Lung (tissue), 12 donors: ENCODE results near the gene E2F4. TPM values are rescaled to one million over a fixed set of nuclear protein-coding genes. Genes with fewer than 3 reads are reported as not detected.
A peak's percentile ranks its signal among the peaks of the same experiment; 100 is the strongest.

ENCODE experiments used
- ATAC-seq: fragments of 200-7000 bp; cut with Tn5 transposase; one replicate; pipeline ENCODE4 v1.9.1; 2020; ENCODE audit warnings: moderate number of reproducible peaks; ENCODE audit not compliant: insufficient read depth, low FRiP score
- DNase-seq, 3 donors: peaks; one replicate each; pipeline ENCODE4 v3.0.0-alpha.2; 2013 to 2017
- H3K27ac ChIP-seq, 2 donors: one replicate each; pipeline ENCODE4 v1.5.1; 2013; ENCODE audit warnings: mild to moderate bottlenecking in 2 of 2, moderate library complexity in 2 of 2, control low read depth in 1 of 2, inconsistent platforms in 1 of 2, low read depth in 1 of 2, low read length in 1 of 2
- H3K27me3 ChIP-seq, 3 donors: one replicate each; pipeline ENCODE4 v1.5.1; 2013; ENCODE audit warnings: low read length in 2 of 3; ENCODE audit not compliant: control insufficient read depth in 3 of 3, insufficient read depth in 3 of 3
- H3K36me3 ChIP-seq, 4 donors: one replicate each; pipeline ENCODE4 v1.5.1; 2013; ENCODE audit warnings: low read length in 4 of 4, mild to moderate bottlenecking in 1 of 4, moderate library complexity in 1 of 4; ENCODE audit not compliant: control insufficient read depth in 4 of 4, insufficient read depth in 4 of 4
- H3K4me1 ChIP-seq, 5 donors: one replicate each; pipeline ENCODE4 v1.5.1; 2013; ENCODE audit warnings: low read length in 5 of 5, mild to moderate bottlenecking in 2 of 5, moderate library complexity in 1 of 5; ENCODE audit not compliant: control insufficient read depth in 5 of 5, insufficient read depth in 5 of 5
- H3K4me3 ChIP-seq: one replicate; pipeline ENCODE4 v1.5.1; 2013; ENCODE audit warnings: mild to moderate bottlenecking, control low read depth, moderate library complexity
- H3K9ac ChIP-seq, 2 donors: one replicate each; pipeline ENCODE4 v1.5.1; 2013; ENCODE audit warnings: low read length in 2 of 2, control low read depth in 1 of 2; ENCODE audit not compliant: insufficient read depth in 1 of 2
- H3K9me3 ChIP-seq, 4 donors: one replicate each; pipeline ENCODE4 v1.5.1; 2013; ENCODE audit warnings: low read length in 3 of 4, mild to moderate bottlenecking in 1 of 4, moderate library complexity in 1 of 4; ENCODE audit not compliant: control insufficient read depth in 4 of 4, insufficient read depth in 3 of 4
- WGBS, 2 donors: extraction: QIAGEN DNeasy Blood & Tissue Kit; methylation state at CpG; one replicate each; pipeline ENCODE4 v1.1.7; 2013; 5-methylcytosine and 5-hydroxymethylcytosine counted together
- polyA plus RNA-seq, 2 donors: library from polyadenylated mRNA; stranded (reverse); fragments of 200-250 nt; gene quantifications; one replicate each; pipeline ENCODE4 v1.2.1, GENCODE V29; 2013
- total RNA-seq, 2 donors: library from RNA; depleted of rRNA in 1 of 2; stranded (reverse); fragments of >200 nt in 1 of 2; gene quantifications; one replicate each; pipeline ENCODE4 v1.2.1, GENCODE V29; 2014 to 2021
- TF ChIP-seq, protein P1 (sequence below): IDR thresholded peaks from 2 replicates; pipeline ENCODE4 v1.5.1; 2012; ENCODE audit warnings: mild to moderate bottlenecking; ENCODE audit errors: control extremely low read depth, extremely low read depth
- donor health status: control.
- donor health status: control.
- donor health status: Bipolar disorder and iron deficiency.
- donor health status: healthy.
- donor health status: DM: yes; HTN: yes; CAD: no.

Gene E2F4
- total and polyA plus RNA-seq, 4 donors = 27.8 to 86.1 (median 56.4) TPM

DNA sequence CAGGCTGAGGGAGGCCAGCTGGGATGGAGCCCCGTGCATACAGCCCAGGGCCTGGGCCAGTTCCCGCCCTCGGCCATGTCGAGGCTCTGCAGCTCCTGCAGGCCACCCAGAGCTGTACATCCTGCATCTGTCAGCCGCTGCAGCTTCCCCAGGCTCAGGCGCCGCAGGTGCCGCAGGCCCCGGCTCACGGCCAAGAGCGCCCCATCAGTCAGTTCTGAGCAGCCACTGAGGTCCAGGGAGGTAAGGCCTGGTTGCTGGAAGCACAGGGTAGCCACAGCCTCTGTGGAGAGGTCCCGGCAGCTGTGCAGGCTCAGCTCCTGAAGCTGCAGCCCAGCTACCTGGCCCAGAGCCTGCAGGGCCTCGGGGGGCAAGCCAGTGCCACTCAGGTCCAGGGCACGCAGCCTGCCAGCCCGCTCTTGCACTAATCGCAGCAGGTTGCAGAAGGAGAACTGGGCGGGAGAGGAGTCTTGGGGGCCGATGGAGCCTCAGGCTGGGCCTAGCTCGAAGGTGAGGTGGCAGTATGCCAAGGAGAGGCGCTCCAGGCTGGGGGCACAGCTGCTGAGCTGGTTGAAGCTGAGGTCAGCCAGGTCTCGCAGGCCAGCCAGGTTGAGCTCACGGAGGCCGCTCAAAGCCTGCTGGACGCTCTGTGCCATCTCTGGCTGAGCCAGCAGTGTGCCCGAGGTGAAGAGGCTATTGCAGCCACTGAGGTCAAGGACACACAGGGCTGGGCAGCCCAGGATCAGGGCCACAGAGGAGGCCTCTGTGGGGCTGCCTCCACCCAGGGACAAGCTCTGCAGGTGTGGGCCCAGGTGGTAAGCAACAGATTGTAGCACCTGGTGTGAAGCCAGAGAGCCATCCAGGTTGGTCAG is 18.3 kb downstream of the E2F4 start:
- DNase-seq = no peak
- WGBS, 2 donors = 90 to 94% methylated on average over 25 of the region's 25 CpGs

DNA sequence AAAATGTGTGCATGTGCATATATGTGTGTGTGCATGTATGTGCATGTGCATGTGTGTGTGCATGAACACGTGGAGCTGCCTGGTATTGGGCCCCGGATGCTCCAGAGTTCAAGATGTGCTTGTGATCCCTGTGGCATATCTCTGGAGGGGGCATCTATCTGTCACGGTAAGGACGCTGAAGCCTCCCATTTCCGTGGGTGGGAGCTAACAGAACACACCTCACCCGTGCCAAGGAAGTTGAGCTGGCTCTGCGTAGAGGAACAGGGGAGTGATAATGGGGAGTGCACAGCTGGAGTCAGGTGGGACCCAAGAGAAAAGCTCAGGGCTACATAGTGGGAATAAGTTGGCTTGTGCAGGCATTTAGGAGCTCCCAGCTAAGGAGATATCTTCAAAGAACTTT is 19.7 kb downstream of the E2F4 start:
- Histone ChIP-seq H3K36me3 (peaks cover 0 to 3% (median 1%) of the 10 kb centered on the region in 4 donors), H3K4me3 (no peak overlapping the region)
- ATAC-seq = no peak

More for the DNA sequence above, 18.3 kb downstream of the E2F4 start:
- Histone ChIP-seq H3K27ac (no peak overlapping the region), H3K4me3 (no peak overlapping the region), H3K36me3 (peaks cover 0 to 4% (median 2%) of the 10 kb centered on the region in 4 donors), H3K9me3 (no peaks in the 10 kb centered on the region), H3K9ac (no peak overlapping the region), H3K27me3 (no peaks in the 10 kb centered on the region), H3K4me1 (peaks cover 0 to 7% (median 0%) of the 10 kb centered on the region in 5 donors)
- ATAC-seq = no peak
- TF ChIP-seq, protein P1, sequence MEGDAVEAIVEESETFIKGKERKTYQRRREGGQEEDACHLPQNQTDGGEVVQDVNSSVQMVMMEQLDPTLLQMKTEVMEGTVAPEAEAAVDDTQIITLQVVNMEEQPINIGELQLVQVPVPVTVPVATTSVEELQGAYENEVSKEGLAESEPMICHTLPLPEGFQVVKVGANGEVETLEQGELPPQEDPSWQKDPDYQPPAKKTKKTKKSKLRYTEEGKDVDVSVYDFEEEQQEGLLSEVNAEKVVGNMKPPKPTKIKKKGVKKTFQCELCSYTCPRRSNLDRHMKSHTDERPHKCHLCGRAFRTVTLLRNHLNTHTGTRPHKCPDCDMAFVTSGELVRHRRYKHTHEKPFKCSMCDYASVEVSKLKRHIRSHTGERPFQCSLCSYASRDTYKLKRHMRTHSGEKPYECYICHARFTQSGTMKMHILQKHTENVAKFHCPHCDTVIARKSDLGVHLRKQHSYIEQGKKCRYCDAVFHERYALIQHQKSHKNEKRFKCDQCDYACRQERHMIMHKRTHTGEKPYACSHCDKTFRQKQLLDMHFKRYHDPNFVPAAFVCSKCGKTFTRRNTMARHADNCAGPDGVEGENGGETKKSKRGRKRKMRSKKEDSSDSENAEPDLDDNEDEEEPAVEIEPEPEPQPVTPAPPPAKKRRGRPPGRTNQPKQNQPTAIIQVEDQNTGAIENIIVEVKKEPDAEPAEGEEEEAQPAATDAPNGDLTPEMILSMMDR = no peak

DNA sequence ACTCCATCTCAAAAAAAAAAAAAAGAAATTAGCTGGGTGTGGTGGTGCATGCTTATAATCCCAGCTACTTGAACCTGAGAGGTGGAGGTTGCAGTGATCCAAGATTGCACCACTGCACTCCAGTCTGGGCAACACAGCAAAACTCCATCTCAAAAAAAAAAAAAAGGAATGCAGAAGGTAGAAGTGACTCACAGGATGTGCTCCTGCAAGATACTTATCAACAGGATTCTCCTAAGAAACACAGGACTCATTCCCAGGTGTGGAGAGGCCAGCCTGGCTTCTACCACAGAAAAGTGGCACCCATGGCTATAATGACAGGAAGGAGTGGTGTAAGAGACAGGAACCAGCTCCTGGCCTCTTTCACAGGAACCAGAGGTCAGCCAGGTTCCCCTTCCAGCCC is 20.8 kb downstream of the E2F4 start:
- H3K9ac ChIP-seq = no peak overlapping the region
- H3K27ac ChIP-seq = peak overlapping the region in 1 of 2 donors; percentile 4
- DNase-seq = no peak
- no peaks in the 10 kb centered on the region for H3K9me3 ChIP-seq
- H3K4me1 ChIP-seq = peaks cover 6 to 26% (median 16%) of the 10 kb centered on the region in 5 donors
- no peak for ATAC-seq
- H3K36me3 ChIP-seq = peaks cover 0 to 1% (median 0%) of the 10 kb centered on the region in 4 donors
- no peak overlapping the region for H3K4me3 ChIP-seq
- TF ChIP-seq, protein P1 = no peak
- H3K27me3 ChIP-seq = no peaks in the 10 kb centered on the region

More for the DNA sequence above, 19.7 kb downstream of the E2F4 start:
- no peak overlapping the region for H3K9ac ChIP-seq
- no peak overlapping the region for H3K27ac ChIP-seq
- no peaks in the 10 kb centered on the region for H3K9me3 ChIP-seq
- WGBS, 2 donors = 87 to 88% methylated on average over 7 of the region's 7 CpGs
- no peak for DNase-seq
- no peaks in the 10 kb centered on the region for H3K27me3 ChIP-seq
- TF ChIP-seq, protein P1 = no peak
- peaks cover 2 to 16% (median 10%) of the 10 kb centered on the region in 5 donors for H3K4me1 ChIP-seq
